Pancreas (tissue), 10 donors: ENCODE measurements around the gene TWIST2. TPM values are rescaled to one million over a fixed set of nuclear protein-coding genes. Genes with fewer than 3 reads are reported as not detected.

Experiments
- ATAC-seq, 4 donors: fragments of 200-7000 bp; cut with Tn5 transposase; one replicate each; pipeline versions ENCODE4 v1.8.0 to v1.9.1; 2020; ENCODE audit warnings: mild to moderate bottlenecking in 4 of 4, moderate library complexity in 4 of 4
- DNase-seq, 6 donors: peaks; one replicate each; pipeline ENCODE4 v3.0.0-alpha.2; 2020
- FAIRE-seq: peaks from 2 replicates; lab custom pipeline; 2012; peaks lifted over from hg19 to GRCh38; lab: Jason Lieb, UNC
- H3K27ac ChIP-seq, 4 donors: fragments of 200-600 bp; sonication (generic); 1 replicate in 3 of 4; 2 replicates in 1 of 4; pipeline versions ENCODE4 v1.5.0 to v1.8.0; 2020
- H3K27me3 ChIP-seq, 4 donors: fragments of 200-600 bp; one replicate each; pipeline ENCODE4 v1.8.0; 2021
- H3K36me3 ChIP-seq, 3 donors: fragments of 200-600 bp; sonication (generic) in 1 of 3; one replicate each; pipeline versions ENCODE4 v1.5.0 to v1.8.0; 2020 to 2021
- H3K4me1 ChIP-seq, 3 donors: fragments of 200-600 bp; one replicate each; pipeline ENCODE4 v1.8.0; 2021
- H3K4me3 ChIP-seq, 4 donors: fragments of 200-600 bp; sonication (generic) in 2 of 4; one replicate each; pipeline versions ENCODE4 v1.5.0 to v1.8.0; 2020 to 2021
- H3K9me3 ChIP-seq, 4 donors: fragments of 200-600 bp; one replicate each; pipeline ENCODE4 v1.8.0; 2021
- WGBS, 2 donors: extraction: QIAGEN DNeasy Blood & Tissue Kit; methylation state at CpG; one replicate each; pipeline ENCODE4 v1.1.7; 2013; 5-methylcytosine and 5-hydroxymethylcytosine counted together
- intact Hi-C, 3 donors: fragments of 100-400 bp; cut with DNase I; formaldehyde crosslinking; loops; one replicate each; pipeline versions ENCODE4 v1.11.1 to v1.14.2; 2022
- polyA plus RNA-seq, 2 donors: library from polyadenylated mRNA; stranded (reverse); fragments of 200-250 nt; gene quantifications; one replicate each; pipeline ENCODE4 v1.2.3, GENCODE V29; 2013
- total RNA-seq, 6 donors: library from RNA; stranded (reverse); fragmentation: NEBNext Ultra II Directional in 4 of 6; extraction: Animal tissue kit (Norgen Biotek cat#: 25700) in 4 of 6; gene quantifications; one replicate each; pipeline versions ENCODE4 v1.2.1 to v1.2.4, GENCODE V29; 2021 to 2023
- TF ChIP-seq, protein P1 (sequence below), 4 donors: fragments of 200-600 bp; sonication (generic) in 3 of 4; IDR thresholded peaks; one replicate each; pipeline versions ENCODE4 v1.5.0 to v1.8.0; 2021; ENCODE audit warnings: antibody characterized with exemption in 4 of 4
- donor health status: healthy with polysubstance abuse.
- donor health status: DM: no; HTN: no; CAD: no; lungs with moderate emphysema.
- donor health status: DM: no; HTN: no; CAD: no.
- donor health status: control.
- donor health status: control.
- donor health status: Bipolar disorder and iron deficiency.
- donor health status: DM: yes; HTN: yes; CAD: no.
- donor health status: DM: no; HTN: no; CAD: no.
- donor health status: DM: no; HTN: no; CAD: no.
- donor health status: DM: yes; HTN: yes; CAD: no.

Gene TWIST2
- total and polyA plus RNA-seq, 8 donors = 0.31 to 3.0 (median 1.1) TPM

DNA sequence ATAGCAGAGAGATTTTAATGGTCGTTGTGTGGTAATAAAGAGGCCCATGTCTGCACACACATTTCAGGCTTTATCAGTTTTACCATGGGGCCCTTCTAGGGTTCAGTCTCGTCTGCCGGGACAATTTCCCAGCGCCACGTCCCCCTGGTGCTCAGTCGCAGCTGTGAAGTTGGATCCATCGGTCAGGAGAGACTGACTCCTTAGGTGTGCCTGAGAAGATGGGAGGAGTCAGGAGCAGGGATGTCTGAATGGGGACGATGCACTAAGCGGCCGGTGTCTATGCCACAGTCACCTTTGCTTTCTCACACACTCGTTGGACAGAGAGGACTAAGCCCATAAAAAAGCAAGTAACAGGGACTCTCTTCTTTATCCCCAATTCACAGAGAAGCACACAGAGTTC, 71.4 kb downstream of the TWIST2 start:
- Histone ChIP-seq H3K9me3 (no peaks in the 10 kb centered on the region), H3K36me3 (no peaks in the 10 kb centered on the region), H3K4me3 (no peak overlapping the region), H3K27me3 (no peaks in the 10 kb centered on the region), H3K4me1 (no peaks in the 10 kb centered on the region), H3K27ac (no peak overlapping the region)
- FAIRE-seq = no peak
- ATAC-seq = no peak
- TF ChIP-seq, protein P1, sequence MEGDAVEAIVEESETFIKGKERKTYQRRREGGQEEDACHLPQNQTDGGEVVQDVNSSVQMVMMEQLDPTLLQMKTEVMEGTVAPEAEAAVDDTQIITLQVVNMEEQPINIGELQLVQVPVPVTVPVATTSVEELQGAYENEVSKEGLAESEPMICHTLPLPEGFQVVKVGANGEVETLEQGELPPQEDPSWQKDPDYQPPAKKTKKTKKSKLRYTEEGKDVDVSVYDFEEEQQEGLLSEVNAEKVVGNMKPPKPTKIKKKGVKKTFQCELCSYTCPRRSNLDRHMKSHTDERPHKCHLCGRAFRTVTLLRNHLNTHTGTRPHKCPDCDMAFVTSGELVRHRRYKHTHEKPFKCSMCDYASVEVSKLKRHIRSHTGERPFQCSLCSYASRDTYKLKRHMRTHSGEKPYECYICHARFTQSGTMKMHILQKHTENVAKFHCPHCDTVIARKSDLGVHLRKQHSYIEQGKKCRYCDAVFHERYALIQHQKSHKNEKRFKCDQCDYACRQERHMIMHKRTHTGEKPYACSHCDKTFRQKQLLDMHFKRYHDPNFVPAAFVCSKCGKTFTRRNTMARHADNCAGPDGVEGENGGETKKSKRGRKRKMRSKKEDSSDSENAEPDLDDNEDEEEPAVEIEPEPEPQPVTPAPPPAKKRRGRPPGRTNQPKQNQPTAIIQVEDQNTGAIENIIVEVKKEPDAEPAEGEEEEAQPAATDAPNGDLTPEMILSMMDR (IDR thresholded peaks at IDR 0.05) = no peak
- 49 to 57% methylated on average over 11 of the region's 11 CpGs for WGBS, 2 donors
- intact Hi-C loops = no loop called here
- no peak for DNase-seq

DNA sequence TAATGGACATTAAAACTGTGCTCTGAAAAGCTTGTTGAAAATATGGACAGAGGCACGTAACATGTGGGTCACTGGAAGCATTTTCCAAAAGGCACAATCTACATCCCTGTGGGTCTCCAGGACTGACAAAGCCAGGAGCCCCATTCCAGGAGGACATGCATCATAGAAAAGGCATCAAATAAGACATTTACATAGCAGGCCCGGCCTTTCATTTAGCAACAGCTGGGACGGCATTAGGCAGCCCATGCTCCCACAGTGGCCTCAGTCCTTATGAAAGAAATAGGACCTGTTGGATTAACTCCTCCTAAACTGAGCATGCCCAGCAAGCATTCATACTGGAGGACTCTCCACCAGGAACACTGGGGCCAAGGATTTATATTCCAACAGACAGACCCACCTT, 72.2 kb downstream of the TWIST2 start:
- H3K27ac ChIP-seq = no peak overlapping the region
- WGBS, 2 donors = 55 to 73% methylated on average over 3 of the region's 3 CpGs
- intact Hi-C loops = no loop called here
- FAIRE-seq (no peak), ATAC-seq (no peak), DNase-seq (no peak)
- H3K9me3 ChIP-seq = no peaks in the 10 kb centered on the region
- no peak overlapping the region for H3K4me3 ChIP-seq
- no peaks in the 10 kb centered on the region for H3K27me3 ChIP-seq
- TF ChIP-seq, protein P1 (IDR thresholded peaks at IDR 0.05) = no peak
- H3K4me1 ChIP-seq = no peaks in the 10 kb centered on the region
- H3K36me3 ChIP-seq = no peaks in the 10 kb centered on the region

DNA sequence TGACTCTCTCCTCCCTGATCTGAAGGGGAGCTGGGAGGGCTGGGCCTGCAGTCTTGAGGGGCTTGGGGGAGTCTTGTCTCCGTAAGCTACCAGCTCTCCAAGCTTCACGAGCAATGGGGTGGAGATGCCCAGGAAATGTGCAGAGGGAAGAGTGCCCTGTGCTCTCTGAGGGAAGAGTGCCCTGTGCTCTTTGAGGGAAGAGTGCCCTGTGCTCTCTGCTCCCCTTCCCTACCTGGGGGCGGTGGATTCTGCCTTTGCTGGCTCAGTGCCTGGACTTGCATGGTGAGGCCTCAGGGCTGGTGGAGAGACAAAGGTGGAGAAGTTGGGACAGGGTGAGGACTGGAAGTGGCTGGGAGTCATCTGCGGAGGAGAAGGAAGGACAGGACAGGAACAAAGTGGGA, 72.7 kb downstream of the TWIST2 start:
- ATAC-seq (no peak), DNase-seq (no peak), FAIRE-seq (no peak)
- H3K9me3 ChIP-seq = no peaks in the 10 kb centered on the region
- no peaks in the 10 kb centered on the region for H3K27me3 ChIP-seq
- H3K27ac ChIP-seq = no peak overlapping the region
- TF ChIP-seq, protein P1 (IDR thresholded peaks at IDR 0.05) = no peak
- H3K4me1 ChIP-seq = no peaks in the 10 kb centered on the region
- 75 to 79% methylated on average over 4 of the region's 4 CpGs for WGBS, 2 donors
- H3K4me3 ChIP-seq = no peak overlapping the region
- no peaks in the 10 kb centered on the region for H3K36me3 ChIP-seq
- intact Hi-C loops = no loop called here

DNA sequence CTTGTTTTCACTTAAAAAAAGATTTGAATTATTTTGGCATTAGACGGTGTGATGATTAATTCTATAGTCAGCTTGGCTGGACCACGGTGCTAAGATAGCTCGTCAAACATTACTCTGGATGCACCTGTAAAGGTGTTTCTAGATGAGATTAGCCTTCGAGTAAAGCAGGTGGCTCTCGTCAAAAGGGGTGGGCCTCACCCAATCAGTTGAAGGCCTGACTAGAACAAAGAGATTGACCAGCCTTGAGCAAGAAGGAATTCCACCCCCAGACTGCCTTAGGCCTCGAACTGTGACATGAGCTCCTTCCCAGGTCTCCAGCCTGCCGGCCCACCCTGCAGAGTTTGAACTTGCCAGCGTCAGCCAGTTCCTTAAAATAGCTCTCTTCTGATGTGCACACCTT, 73.4 kb downstream of the TWIST2 start:
- DNase-seq (no peak), FAIRE-seq (no peak), ATAC-seq (no peak)
- Histone ChIP-seq H3K36me3 (no peaks in the 10 kb centered on the region), H3K4me1 (no peaks in the 10 kb centered on the region), H3K27ac (no peak overlapping the region), H3K4me3 (no peak overlapping the region), H3K27me3 (no peaks in the 10 kb centered on the region), H3K9me3 (no peaks in the 10 kb centered on the region)
- TF ChIP-seq, protein P1 (IDR thresholded peaks at IDR 0.05) = no peak
- intact Hi-C loops = no loop called here
- WGBS, 2 donors = 62 to 64% methylated on average over 8 of the region's 8 CpGs

DNA sequence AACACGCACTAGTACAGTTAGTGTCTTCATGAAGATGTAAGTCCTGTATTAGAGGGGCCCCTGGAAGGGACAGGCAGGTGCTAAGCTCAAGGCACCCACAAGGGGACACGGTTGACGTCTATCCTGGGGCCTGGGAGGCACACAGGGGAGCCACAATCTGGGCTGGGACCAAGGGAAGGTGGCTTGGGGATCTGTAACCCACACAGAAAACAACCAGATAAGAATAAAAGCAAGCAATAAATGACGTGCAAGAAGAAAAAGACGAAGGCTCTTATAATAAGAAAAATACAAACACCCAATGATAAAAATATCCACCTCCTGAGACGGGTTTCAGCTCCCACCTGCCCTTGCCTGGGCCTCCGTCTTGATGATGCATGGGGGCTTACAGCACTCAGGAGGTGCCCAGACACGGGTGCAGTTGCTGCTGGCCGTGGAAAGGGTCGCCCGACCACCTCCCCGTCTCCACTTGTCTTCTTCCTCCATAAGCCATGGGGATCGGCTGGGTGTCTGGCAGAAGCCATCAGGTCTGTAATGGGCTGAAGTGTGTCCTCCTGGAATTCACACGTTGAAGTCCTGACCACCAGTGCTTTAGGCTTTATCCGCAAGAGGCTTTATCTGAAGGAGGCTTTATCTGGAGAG, 73.9 kb downstream of the TWIST2 start:
- Histone ChIP-seq H3K27me3 (no peaks in the 10 kb centered on the region), H3K4me1 (no peaks in the 10 kb centered on the region), H3K36me3 (no peaks in the 10 kb centered on the region), H3K9me3 (no peaks in the 10 kb centered on the region), H3K4me3 (no peak overlapping the region), H3K27ac (no peak overlapping the region)
- FAIRE-seq (no peak), DNase-seq (no peak), ATAC-seq (no peak)
- TF ChIP-seq, protein P1 (IDR thresholded peaks at IDR 0.05) = no peak
- intact Hi-C loops = no loop called here
- 64 to 66% methylated on average over 15 of the region's 15 CpGs for WGBS, 2 donors
